Effector CD8-positive, alpha-beta T cell (primary cell): ENCODE measurements around the gene EIF4E1B.
"Not testable (repeated sequence)": the region's sequence is repeated elsewhere in the genome, so short reads cannot be mapped to it uniquely, and the experiment has no call there.

ENCODE experiments used
- DNase-seq: peaks from one replicate; lab custom pipeline; 2025; lab: John Stamatoyannopoulos, UW
- total RNA-seq, 4 experiments: gene quantifications; one replicate each; lab custom pipeline; 2026; lab: John Stamatoyannopoulos, UW

EIF4E1B gene
- 0 to 0.24 (median 0) reads per million in 4 experiments for total RNA-seq

GRCh38 chr5:176629853-176630680 is at the start of gene EIF4E1B, which contains the start of gene SNCB:
Gene EIF4E1B (plus strand): TSS chr5:176630675. CDS start chr5:176642788, 12,113 bp downstream.
Gene SNCB (minus strand): TSS chr5:176630534. CDS start chr5:176629654, 880 bp downstream.
- DNase-seq = peak; percentile 27

- no peak for DNase-seq
Observed at GRCh38 chr5:176581361-176581760, 49.1 kb upstream of the EIF4E1B start.

GRCh38 chr5:176583076-176583475 is 47.4 kb upstream of the EIF4E1B start:
- DNase-seq = no peak

- no peak for DNase-seq
Observed at GRCh38 chr5:176587398-176587797, 43.1 kb upstream of the EIF4E1B start.

- no peak for DNase-seq
Observed at GRCh38 chr5:176588297-176588696, 42.2 kb upstream of the EIF4E1B start.

- no peak for DNase-seq
Observed at GRCh38 chr5:176589039-176589769, 41.3 kb upstream of the EIF4E1B start.

GRCh38 chr5:176590035-176590717 is 40.3 kb upstream of the EIF4E1B start:
- DNase-seq = no peak

GRCh38 chr5:176591667-176592066 is 38.8 kb upstream of the EIF4E1B start:
- not testable (repeated sequence) for DNase-seq

GRCh38 chr5:176592573-176592972 is 37.9 kb upstream of the EIF4E1B start:
- DNase-seq = no peak

- DNase-seq = no peak
Observed at GRCh38 chr5:176593273-176593869, 37.1 kb upstream of the EIF4E1B start.

- DNase-seq = no peak
Observed at GRCh38 chr5:176594554-176594953, 35.9 kb upstream of the EIF4E1B start.

GRCh38 chr5:176595386-176595943 is 35.0 kb upstream of the EIF4E1B start:
- no peak for DNase-seq

- DNase-seq = no peak
Observed at GRCh38 chr5:176596069-176596644, 34.3 kb upstream of the EIF4E1B start.

GRCh38 chr5:176596689-176597416 is 33.6 kb upstream of the EIF4E1B start:
- peak; percentile 43 for DNase-seq

- DNase-seq = no peak
Observed at GRCh38 chr5:176597417-176598389, 32.8 kb upstream of the EIF4E1B start.

- DNase-seq = not testable (repeated sequence)
Observed at GRCh38 chr5:176599749-176600430, 30.6 kb upstream of the EIF4E1B start.

- DNase-seq = no peak
Observed at GRCh38 chr5:176601901-176602482, 28.5 kb upstream of the EIF4E1B start.

- DNase-seq = no peak
Observed at GRCh38 chr5:176603091-176603490, 27.4 kb upstream of the EIF4E1B start.
